ENCODE measurements around the gene CDKAL1.

The CDKAL1 gene

DNA sequence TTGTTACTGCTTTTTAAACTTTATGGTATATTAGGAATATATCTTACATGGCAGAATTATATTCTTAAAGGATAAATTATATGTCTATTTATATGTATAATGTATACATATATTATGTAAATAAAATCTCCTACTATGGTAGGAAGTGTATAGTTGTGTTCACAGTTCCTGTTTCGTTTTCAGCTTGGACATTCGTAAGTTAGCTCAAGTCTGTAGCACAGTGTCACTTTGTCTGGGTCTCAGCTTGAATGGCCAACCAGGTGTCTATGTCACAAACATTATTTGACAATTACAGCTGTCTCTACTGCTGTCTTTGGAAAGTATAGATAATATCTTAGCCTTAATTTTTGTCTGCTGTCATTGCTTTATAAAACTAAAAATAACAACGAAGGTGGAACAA lies 303.9 kb downstream of the CDKAL1 start:
- no peak for DNase-seq (ENCODE audit: low read depth)

DNA sequence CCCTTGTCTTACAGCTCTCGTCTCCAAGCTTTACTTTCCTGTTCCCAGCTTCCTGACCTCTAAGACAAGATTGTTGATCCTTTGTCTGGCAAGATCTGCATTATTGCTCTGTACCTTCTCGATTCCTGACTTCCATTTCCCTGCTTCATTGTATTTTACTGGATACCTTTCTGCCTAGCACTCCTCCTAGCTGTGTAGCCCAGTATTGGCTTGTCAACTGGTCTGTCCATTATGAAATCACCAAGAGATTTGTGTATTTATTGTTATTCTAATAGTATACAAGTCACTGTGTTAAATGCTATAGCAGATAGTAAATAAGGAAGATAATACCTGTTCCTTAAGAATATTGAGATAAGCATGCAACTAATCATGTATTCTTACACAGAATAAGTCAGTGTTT lies 305.4 kb downstream of the CDKAL1 start:
- no peak for DNase-seq (ENCODE audit: low read depth)

DNA sequence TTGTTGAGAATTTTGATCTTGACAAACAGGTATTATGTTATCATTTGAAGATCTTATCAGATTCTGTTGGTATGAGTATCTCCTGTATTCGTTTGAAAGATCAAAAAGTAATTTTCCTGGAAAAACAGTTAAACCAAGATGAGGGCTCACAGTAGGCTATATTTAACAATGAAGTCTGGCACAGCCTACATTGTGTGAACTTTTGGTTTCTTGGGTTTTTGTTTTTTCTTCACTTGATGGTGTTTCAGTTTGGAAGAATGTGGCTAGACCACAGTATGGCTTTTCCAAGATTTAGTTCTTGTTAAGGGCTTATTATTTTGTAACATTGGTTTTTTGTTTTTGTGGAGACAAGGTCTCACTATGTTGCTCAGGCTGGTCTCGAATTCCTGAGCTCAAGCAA lies 306.4 kb downstream of the CDKAL1 start:
- DNase-seq (ENCODE audit: low read depth), result no peak

DNA sequence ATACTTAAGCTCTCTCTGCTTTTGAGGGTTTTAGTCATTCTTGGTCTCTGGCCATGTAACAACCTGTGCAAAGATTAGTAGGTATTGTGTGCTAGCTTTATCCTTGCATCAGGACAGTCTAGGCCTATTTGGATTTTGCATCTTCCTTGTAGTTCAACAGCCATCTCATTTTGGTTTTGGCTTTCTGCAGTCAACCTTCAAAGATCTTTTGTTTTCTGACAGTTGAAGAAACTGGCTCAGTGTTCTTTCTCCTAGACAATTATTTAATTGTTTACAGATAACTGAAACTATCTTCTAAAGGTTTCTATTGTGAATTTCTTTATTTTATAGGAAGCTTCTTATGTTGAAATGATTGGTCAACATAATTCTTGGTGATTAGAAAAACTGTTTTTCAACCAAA lies 307.5 kb downstream of the CDKAL1 start:
- no peak for DNase-seq (ENCODE audit: low read depth)

DNA sequence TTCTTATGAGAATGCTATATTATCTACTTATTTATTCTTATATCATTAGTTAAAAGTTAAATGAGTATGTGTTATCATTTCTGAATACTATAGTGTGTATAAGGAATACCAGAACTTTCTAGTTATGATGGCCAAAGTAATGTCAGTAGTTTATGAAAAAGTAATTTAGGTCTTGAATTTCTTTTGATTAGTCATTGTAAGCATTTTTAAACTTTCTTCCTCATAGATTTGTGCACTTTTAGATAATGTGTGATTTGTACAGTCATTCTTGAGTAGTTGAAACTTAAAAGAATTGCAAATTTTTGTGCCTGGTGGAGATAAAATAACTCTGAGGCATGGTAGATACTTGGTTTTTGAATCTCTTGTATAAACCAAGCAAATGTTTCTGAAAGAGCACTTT lies 311.3 kb downstream of the CDKAL1 start:
- DNase-seq (ENCODE audit: low read depth), result no peak

DNA sequence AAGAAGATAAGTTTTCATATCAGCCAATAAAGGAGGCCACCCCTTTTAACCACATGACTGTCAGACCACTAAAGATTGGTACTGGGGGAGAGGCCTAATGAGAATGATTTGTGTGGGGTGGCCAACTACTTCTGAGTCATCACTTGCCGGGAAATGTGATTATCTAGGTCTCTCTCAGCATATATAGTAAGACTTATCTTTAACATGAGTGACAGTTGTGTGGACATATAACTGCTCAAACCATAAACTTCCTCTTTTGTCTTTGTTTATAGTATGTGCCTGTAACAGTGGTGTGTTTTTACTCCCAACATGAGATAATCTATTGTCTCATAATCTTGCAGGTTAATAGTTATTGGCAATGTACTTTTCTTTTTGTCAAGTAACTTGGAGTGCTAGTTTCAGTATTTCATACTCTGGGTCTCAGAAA lies 312.4 kb downstream of the CDKAL1 start:
- DNase-seq (ENCODE audit: low read depth), result no peak

DNA sequence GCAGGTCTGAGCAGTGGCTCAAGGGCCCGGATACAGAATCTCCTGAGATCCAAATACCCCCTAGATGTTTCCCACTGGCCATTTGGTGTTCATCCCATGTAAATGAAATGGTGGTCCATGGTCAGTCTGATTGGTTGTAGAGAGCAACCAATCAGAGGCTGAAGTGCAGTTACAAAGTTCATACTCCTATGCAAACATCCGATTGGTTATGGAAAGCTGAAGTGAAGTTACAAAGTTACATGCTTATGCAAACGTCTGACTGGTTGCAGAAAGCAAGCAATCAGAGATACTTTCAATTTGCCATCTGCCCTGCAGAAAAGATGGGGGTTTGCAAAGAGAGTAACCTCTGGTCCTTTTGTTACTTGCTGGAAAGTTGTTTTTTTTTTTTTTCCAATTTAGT lies 313.6 kb downstream of the CDKAL1 start:
- DNase-seq (ENCODE audit: low read depth), result no peak

DNA sequence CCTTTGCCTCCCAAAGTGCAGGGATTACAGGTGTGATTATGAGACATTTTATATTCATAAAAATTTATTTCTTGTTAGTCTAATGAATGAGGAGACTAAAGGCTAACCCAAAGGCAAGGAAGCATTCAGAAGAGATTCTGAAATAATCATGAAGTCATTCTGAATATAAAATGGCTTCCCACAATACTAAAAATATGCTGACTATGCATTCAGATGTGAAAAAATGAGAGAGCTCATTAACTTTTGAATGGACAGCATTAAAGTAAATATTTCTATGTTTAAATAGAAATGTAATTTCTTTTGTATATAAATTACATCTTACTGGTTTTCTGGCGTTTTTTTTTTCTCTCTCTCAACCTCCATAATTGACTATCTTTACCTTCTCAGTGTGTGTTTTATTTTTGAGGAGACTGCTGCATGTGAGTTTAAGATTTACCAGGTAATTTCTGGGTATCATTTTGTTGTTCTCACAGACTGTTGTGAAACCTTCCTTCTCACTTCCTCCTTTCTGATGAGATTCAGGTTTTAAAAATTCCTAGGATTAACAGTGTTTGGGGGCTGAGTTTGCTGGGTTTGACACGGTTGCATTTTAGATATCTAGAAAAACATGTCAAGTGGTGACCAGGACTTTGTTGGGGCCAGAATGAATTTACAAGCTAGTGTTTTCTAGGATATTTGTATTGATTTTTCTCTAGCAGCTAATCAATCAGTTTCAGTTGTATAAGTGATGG lies 316.6 kb downstream of the CDKAL1 start:
- DNase-seq (ENCODE audit: low read depth), result no peak

DNA sequence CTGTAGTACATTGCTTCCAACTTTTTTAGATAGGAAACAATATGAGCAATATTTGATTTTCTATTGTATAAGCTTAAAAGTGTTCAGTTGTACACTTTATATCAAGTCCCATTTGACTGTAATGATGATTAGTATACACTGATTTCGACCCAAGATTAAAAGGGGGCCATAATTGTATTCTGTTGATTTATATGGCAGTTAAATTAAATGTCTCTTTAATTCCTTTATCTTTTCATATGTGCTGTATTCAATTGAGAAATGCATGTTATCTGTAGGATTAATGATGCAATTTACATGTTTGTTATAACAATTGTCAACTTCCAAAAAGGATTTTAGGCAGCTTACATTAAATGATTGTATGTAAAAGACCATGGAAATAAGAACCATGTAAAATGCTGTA lies 317.5 kb downstream of the CDKAL1 start:
- DNase-seq (ENCODE audit: low read depth), result no peak

DNA sequence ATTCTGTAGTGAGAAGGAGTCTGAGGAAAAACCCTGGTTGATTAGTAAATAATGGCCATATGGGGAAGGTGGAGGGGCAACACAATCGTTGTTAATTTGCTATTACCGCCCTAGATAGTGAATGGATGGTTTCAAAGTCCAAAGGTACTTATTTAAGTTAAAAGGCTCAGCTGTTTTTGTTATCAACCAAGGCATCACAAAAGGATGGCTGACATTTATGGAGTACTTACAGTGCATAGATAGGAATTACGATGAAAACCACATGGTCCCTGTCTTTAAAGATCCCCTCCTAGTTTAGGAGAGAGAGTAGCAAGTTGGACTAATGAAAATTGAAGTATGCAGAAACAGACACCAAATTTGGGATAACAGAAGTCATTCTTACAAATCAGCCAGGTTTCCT lies 319.6 kb downstream of the CDKAL1 start:
- no peak for DNase-seq (ENCODE audit: low read depth)

DNA sequence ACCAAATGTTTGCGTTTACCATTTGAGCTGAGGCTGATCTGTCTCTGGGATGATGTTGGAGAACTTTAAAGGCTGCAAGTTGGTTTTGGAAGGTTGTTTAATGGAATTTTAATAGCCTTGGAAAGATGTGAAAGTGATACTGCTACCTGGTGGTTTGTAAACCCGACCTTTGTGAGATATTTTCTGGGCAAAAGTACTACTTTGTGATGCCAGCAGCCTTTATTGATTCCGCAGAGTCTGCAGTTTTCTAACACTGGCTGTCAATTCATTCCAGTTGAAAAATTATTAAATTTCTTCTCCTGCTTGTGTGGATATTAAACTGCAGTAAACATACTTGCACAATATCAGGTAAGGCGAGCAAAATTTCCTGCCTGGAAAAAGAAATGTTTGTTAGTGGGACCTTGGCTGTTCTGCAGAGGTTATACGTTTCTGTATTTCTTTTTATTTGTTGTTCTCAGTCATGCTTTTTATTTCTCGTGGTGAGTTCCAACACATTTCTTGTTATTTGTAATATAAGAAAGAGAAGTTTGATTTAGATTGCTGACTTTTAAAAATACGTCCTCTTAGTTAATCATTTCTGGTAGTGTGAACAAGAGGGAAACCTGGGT lies 322.5 kb downstream of the CDKAL1 start:
- no peak for DNase-seq (ENCODE audit: low read depth)

DNA sequence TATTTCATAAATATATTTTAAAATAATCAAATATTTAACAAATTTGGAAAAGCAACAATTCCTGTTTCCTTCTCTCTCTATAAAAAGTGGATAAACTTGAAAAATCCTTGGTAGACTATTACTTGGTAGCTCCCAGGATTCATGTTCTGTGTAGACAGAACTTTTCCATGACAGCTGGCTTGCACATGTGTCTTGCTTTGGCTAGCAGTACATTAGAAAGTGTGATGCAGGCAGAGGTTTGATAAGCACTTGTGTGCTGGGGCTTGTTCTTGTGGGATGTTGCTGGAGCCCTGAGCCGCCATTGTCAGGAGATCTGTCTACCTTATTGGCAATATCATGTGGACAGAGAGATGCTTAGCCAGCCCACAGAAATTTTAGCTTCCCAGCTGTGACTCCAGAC lies 327.2 kb downstream of the CDKAL1 start:
- no peak for DNase-seq (ENCODE audit: low read depth)

DNA sequence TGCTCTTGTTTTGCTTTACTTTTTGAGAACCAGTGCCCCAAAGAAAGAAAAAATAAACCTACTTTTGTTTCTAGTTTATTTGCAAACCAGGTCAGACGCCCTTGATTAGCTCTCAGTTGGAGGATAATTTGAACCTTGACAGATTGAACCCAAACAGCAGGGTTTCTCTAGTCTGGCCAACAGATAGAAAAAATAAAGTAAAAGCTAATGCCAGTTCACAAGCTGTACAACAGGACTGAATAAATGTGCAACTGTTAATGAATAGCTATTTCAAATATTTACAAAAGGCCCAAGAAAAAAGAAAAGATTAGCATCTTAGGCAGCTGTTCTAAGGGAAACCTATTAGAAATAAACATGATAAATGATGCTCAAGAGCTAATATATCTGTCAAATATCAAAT lies 331.8 kb downstream of the CDKAL1 start:
- no peak for DNase-seq (ENCODE audit: low read depth)

DNA sequence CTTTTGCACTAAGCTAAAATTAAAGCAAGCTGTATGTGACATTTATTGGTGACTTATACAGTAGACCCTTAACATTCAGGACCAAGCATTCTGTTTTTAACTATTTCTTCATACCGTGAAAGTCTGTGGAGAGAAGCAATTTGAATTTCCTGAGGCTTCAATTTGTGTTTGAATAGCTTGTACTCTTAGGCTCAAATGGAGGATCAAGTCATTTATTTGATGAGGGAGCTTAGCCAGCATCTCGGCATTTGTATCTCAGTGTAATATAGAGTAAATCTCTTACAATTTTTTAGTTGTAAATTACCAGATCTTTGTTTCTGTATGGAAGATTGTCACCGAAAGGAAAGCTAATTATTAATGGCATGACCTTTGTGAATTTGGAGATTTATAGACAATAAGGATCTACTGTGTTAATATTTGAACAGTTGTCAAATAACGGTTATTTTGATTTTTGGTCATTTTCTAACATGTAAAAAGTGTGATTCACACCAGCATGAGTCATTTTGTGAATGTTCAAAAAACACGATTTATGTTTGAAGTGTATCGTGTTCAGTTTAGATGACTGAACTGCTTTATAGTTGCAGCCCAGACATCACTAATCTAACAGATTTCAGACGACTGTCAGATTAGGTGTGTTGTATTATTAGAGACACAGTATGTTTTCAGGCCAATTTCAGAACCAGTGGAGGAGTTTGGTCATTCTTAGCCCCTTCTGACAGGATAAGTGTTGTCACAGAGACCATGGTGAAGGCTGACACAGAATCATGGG lies 332.9 kb downstream of the CDKAL1 start:
- no peak for DNase-seq (ENCODE audit: low read depth)

DNA sequence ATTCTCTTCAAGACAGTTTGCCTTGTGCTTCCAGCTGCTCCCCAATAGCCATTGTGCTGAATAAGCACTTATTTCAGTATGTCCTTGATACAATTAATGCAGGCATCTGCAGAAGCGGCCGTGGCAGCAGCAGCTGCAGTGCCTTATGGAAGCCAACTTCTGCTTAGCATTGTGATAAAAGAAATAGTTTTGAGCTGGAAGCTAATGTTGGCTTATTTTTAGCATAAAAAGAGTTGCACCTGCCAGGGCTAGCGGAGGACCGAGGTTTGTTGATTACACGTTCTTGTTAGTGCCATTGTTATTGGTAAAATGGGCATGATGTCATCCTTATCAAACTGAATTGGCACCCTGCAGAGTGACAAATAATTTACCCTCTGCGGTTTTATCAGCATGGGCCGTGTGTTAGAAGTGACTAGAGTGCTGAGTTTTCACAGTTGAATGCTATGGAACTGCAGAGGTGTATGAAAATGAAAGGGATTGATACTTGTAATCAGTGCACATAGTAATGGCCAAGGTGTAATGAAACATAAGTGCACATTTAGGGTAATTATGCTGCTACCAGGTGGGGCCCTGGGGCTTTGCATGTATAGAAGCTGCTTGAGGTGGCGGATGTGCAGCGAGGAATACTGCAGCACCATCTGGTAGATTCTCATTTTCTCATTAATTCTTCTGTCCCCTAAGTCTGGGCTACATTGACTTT lies 334.3 kb downstream of the CDKAL1 start:
- no peak for DNase-seq (ENCODE audit: low read depth)

DNA sequence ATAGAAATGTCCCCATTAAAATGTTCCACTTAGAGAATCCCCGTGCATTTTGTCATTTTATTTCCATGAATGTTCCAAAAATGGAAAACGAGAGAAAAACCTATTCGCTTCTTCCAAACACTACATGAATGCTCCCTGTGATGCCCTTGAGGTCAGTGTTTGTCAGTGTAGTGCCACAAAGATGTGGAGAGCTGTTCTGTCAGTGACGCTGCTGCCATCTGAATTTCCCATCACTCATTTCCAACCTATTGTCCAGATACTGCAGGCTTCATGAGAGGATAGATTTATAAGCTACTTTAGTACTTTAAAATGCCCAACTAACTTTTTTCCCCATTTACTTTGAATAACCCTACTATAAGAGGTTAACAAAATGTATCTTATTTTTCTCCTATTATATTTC lies 335.8 kb downstream of the CDKAL1 start:
- no peak for DNase-seq (ENCODE audit: low read depth)

DNA sequence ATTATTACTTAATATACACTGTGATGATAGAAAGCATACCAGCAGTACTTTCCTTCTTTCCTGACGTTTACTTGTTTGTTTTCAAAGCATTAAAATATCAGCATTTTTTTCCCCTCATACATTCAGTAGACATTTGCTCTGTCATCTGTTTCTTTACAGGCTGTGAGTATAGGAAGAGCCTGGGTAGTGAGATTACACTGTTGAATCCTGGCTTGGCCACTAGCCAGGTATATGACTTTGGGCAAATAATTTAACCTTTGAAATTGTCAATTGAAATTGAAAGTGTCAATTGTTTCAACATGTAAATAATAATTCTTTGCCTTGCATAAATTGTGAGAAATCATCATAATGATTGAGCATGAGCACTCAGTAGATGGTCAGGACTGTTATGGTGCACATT lies 336.2 kb downstream of the CDKAL1 start:
- no peak for DNase-seq (ENCODE audit: low read depth)

DNA sequence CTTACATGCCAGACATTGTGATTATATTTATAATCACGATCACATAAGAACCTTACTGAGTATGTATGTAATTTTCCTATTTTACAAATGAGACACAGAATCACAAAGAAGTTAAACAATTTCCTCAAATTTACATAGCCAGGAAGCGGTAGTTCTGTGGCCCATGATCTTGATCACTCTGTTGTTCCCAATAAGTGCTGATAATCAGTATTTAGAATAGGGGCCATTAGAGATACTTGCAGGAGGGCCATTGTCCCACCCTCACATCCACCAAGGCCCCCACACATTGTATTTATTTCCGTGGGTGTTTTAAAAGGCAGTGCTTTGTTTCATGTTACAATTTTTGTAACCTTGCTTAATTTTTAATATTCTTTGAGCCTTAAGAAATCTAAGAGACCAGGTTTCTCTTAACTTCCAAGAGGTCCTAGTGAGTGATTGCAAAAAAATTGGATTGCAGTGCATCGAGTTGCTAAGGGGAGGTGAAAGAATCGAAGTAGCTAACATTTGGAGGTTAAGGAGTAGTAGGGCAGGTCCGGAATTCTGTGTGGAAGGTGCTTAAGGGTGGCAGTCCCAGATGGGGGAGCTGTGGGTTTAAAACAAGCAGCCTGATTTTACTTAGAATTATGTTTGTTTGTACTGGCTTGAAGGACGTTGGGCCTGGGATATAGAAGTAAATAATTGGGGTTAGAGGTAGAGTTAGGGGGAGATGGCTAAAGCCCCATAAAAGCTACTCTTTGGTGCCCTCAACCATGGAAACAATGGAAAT lies 339.4 kb downstream of the CDKAL1 start:
- no peak for DNase-seq (ENCODE audit: low read depth)

DNA sequence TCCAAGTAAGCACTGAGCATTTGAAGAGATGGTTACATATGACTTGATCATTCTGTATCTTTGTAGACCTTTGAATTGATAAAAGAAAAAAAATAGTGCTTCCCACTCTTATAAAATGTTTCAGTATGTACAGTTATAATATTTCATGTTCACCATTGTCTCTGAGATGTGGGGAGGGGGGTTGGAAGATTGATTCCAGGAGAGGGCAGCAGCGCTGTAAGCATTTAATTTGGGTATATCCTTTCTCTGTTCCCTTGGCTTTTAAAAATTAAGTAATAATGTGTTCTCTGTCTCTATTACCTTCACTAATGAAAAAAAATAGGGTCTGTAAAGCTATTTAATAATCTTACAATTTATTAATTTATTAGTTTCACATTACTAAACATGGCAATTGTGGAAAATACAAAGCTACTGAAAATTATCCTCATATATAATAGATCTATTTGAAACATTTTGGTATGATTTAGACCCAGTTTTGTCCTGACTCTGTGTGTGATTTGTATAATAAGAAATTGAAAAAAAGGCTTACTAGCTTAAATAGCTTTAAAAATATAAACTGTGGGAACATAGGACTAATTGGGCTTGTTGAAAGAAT lies 341.2 kb downstream of the CDKAL1 start:
- DNase-seq (ENCODE audit: low read depth), result no peak

DNA sequence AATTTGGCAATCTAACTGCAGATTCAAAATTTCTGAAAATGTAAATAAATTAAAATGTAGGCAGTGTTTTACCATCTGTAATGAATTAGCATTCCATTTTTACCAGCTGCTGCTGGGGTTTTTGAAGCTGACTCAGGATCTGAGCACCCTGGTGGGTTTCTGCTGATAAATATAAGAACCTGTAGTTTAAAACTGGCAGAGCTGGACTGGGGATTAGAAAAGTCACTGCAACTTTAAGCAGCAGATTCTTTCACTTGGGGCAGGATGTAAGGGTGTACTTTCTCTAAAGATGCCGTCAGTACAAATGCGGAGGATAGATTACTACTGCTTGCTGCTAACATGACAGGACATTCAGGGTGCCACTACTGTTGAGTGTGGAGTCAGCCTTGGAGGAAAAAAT lies 341.8 kb downstream of the CDKAL1 start:
- no peak for DNase-seq (ENCODE audit: low read depth)

DNA sequence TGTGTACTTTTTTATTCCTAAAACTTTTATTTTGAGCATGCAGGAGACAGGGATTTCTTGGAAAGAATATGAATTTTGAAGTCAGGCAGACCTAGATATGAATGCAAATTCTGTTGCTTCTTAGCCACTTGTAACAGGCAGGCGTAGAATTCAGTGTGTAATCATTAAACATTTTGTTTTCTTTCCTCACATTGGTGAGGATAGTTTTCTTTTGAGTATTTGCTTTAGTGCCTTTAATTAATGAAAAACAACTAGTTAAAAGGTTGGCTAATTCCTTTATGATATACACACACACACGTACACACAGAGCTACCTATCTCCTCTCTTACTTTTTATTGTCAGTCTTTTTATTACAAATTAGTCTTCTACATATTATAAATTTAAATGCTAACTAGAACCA lies 342.3 kb downstream of the CDKAL1 start:
- no peak for DNase-seq (ENCODE audit: low read depth)
